A549 (cell line): ENCODE measurements around the gene APAF1. TPM values are rescaled to one million over a fixed set of nuclear protein-coding genes. Genes with fewer than 3 reads are reported as not detected.
A peak's percentile ranks its signal among the peaks of the same experiment; 100 is the strongest.
"Not testable (repeated sequence)": the region's sequence is repeated elsewhere in the genome, so short reads cannot be mapped to it uniquely, and the experiment has no call there.

Experiments
- ATAC-seq, 2 experiments: fragments of 200-7000 bp in 1 of 2; fragments of >200 bp in 1 of 2; cut with Nextera tagmentation in 1 of 2; cut with Tn5 transposase in 1 of 2; 3 replicates each; pipeline versions ENCODE4 v1.8.0 to v1.9.1; 2018 to 2020; ENCODE audit warnings: mild to moderate bottlenecking in 1 of 2, moderate library complexity in 1 of 2
- CTCF ChIA-PET: fragments of 300-600 bp; sonication (Branson Sonifier 250); formaldehyde crosslinking; extraction: SDS; loops from one replicate; lab custom pipeline; 2021; ENCODE audit warnings: antibody characterized with exemption, inconsistent platforms; lab: Yijun Ruan, JAX
- POLR2A ChIA-PET: fragments of 350-600 bp; formaldehyde crosslinking; extraction: SDS; loops from one replicate; lab custom pipeline; 2021; ENCODE audit warnings: antibody characterized with exemption, inconsistent platforms; lab: Yijun Ruan, JAX
- DNase-seq, 2 experiments: peaks; one replicate each; pipeline versions ENCODE4 v3.0.0 to v3.0.0-alpha.2; 2011 to 2016; ENCODE audit warnings: low read depth in 1 of 2, low spot score in 1 of 2
- FAIRE-seq: peaks from 2 replicates; lab custom pipeline; 2011; peaks lifted over from hg19 to GRCh38; lab: Jason Lieb, UNC
- H3K27ac ChIP-seq, 2 experiments: fragments of >200 bp; sonication (Bioruptor Twin); formaldehyde crosslinking; 3 replicates each; pipeline ENCODE4 v1.5.1; 2016 to 2017
- H3K4me1 ChIP-seq: fragments of >200 bp; sonication (Bioruptor Twin); formaldehyde crosslinking; 3 replicates; pipeline ENCODE4 v1.6.1; 2016
- H3K4me2 ChIP-seq: fragments of >200 bp; sonication (Bioruptor Twin); formaldehyde crosslinking; 3 replicates; pipeline ENCODE4 v1.6.1; 2016
- H3K4me3 ChIP-seq: fragments of >200 bp; sonication (Bioruptor Twin); formaldehyde crosslinking; 3 replicates; pipeline ENCODE4 v1.5.1; 2016
- H3K9me3 ChIP-seq: fragments of >200 bp; sonication (Bioruptor Twin); formaldehyde crosslinking; 3 replicates; pipeline ENCODE4 v1.6.1; 2016
- CEBPB ChIP-seq, 2 experiments: fragments of >200 bp in 1 of 2; sonication (Bioruptor Twin) in 1 of 2; formaldehyde crosslinking in 1 of 2; IDR thresholded peaks; 2 replicates each; pipeline ENCODE4 v1.6.1; 2012 to 2016
- CHD4 ChIP-seq: fragments of 200-600 bp; sonication (generic); IDR thresholded peaks from 2 replicates; pipeline ENCODE4 v1.6.1; 2016; ENCODE audit warnings: antibody characterized with exemption, mild to moderate bottlenecking, borderline replicate concordance
- ELK1 ChIP-seq: fragments of 150-350 bp; IDR thresholded peaks from 2 replicates; pipeline ENCODE4 v1.6.1; 2014; ENCODE audit warnings: low read depth, mild to moderate bottlenecking, low read length
- GATA3 ChIP-seq: IDR thresholded peaks from 2 replicates; pipeline ENCODE4 v1.6.1; 2012; ENCODE audit warnings: borderline replicate concordance
- HDAC2 ChIP-seq: fragments of 200-600 bp; sonication (generic); IDR thresholded peaks from 2 replicates; pipeline ENCODE4 v1.6.1; 2016
- JUN ChIP-seq, 2 experiments: fragments of >200 bp; sonication (Bioruptor Twin); formaldehyde crosslinking; IDR thresholded peaks; 2 replicates in 1 of 2; 3 replicates in 1 of 2; pipeline ENCODE4 v1.6.1; 2016 to 2017
- KDM5A ChIP-seq: fragments of 200-600 bp; sonication (generic); IDR thresholded peaks from 2 replicates; pipeline ENCODE4 v1.6.1; 2016; ENCODE audit warnings: antibody characterized with exemption, mild to moderate bottlenecking
- MAX ChIP-seq: IDR thresholded peaks from 2 replicates; pipeline ENCODE4 v1.6.1; 2012
- MAZ ChIP-seq: fragments of 150-350 bp; IDR thresholded peaks from 2 replicates; pipeline ENCODE4 v1.6.1; 2014; ENCODE audit warnings: antibody characterized with exemption, low read depth, low read length, borderline replicate concordance
- NFE2L2 ChIP-seq: fragments of 150-350 bp; conservative IDR thresholded peaks from 2 replicates; pipeline ENCODE4 v1.6.1; 2014; ENCODE audit warnings: low read length
- POLR2A ChIP-seq: IDR thresholded peaks from 2 replicates; pipeline ENCODE4 v1.6.1; 2012; ENCODE audit warnings: mild to moderate bottlenecking, low read length
- POLR2AphosphoS2 ChIP-seq: conservative IDR thresholded peaks from 2 replicates; pipeline ENCODE4 v1.6.1; 2012; ENCODE audit warnings: low read length, improper control_type of control experiment, inconsistent platforms
- RCOR1 ChIP-seq: fragments of 150-350 bp; IDR thresholded peaks from 2 replicates; pipeline ENCODE4 v1.6.1; 2014; ENCODE audit warnings: antibody characterized with exemption, low read length, low read depth
- ZFP36 ChIP-seq: fragments of 450-650 bp; IDR thresholded peaks from 2 replicates; pipeline ENCODE4 v1.6.1; 2014; ENCODE audit warnings: borderline replicate concordance; ENCODE audit not compliant: partially characterized antibody
- ZNF302 ChIP-seq: fragments of 250-450 bp; sonication (Bioruptor Pico); IDR thresholded peaks from 2 replicates; pipeline ENCODE4 v1.9.0; 2021; ENCODE audit warnings: inconsistent platforms, mild to moderate bottlenecking, moderate library complexity
- WGBS: methylation state at CpG from one replicate; pipeline ENCODE4 v1.1.6; 2017; ENCODE audit errors: missing lambda C conversion rate; 5-methylcytosine and 5-hydroxymethylcytosine counted together
- polyA minus RNA-seq: library from RNA; depleted of rRNA, polyadenylated mRNA; stranded (reverse); fragments of >200 nt; gene quantifications from 2 replicates; pipeline ENCODE4 v1.2.3, GENCODE V29; 2011; rRNA and poly(A)+ RNA removed
- polyA plus RNA-seq, 4 experiments: library from polyadenylated mRNA; depleted of rRNA in 3 of 4; stranded (reverse); fragments of >200 nt; fragmentation: RNase III in 1 of 4; extraction: RNeasy Plus Mini Kit Qiagen cat#74134 plus additional on column Dnase treatment in 1 of 4; gene quantifications; 2 replicates in 3 of 4; 3 replicates in 1 of 4; pipeline ENCODE4 v1.2.3, GENCODE V29; 2011 to 2017

Gene APAF1
- polyA plus RNA-seq (2011; rRNA removed), result 12.9 and 15.7 TPM in 2 replicates
- 3.8 and 5.2 TPM in 2 replicates for polyA plus RNA-seq (2012; cell fraction: cytosol; rRNA removed)
- polyA plus RNA-seq (2012; cell fraction: nucleus; rRNA removed), result 4.7 and 7.2 TPM in 2 replicates
- 12.4 to 13.2 TPM (median 13.0 TPM) in 3 replicates for polyA plus RNA-seq (2017; fragmentation: RNase III; extraction: RNeasy Plus Mini Kit Qiagen cat#74134 plus additional on column Dnase treatment)
- polyA minus RNA-seq, result 8.3 and 10.2 TPM in 2 replicates

- no peak for FAIRE-seq
Measured at GRCh38 chr12:98644712-98645571, at the start of gene APAF1, which contains the start of gene IKBIP. TSS of gene APAF1 (plus strand) at chr12:98645290. CDS start at chr12:98648360, 3,070 bp downstream. TSS of gene IKBIP (minus strand) at chr12:98644788. CDS start at chr12:98644701, 87 bp downstream.

GRCh38 chr12:98597313-98597712 is 47.8 kb upstream of the APAF1 start:
- H3K27ac ChIP-seq, H3K9me3 ChIP-seq, POLR2A ChIA-PET, H3K4me3 ChIP-seq, ATAC-seq, DNase-seq, H3K4me2 ChIP-seq, FAIRE-seq: not testable (repeated sequence)
- peaks cover 23% of the 10 kb centered on the region for H3K4me1 ChIP-seq
- WGBS, result 89% methylated on average over 5 of the region's 5 CpGs
- CTCF ChIA-PET, result interaction anchor here (0.9 to 2.8 kb wide), 6 partner anchors 8 to 56 kb away, joined by 3 to 15 read pairs (median 4); no protein-coding TSS in a partner anchor

More at GRCh38 chr12:98644712-98645571, at the start of gene APAF1, which contains the start of gene IKBIP:
- DNase-seq, result peak; percentile 90 to 98
- H3K27ac ChIP-seq, result peak within 1 kb of the TSS; percentile 78 to 93
- ATAC-seq, result peak; percentile 86 to 91
- ChIA-PET POLR2A (interaction anchor here (1.1 to 2.1 kb wide), 3 partner anchors 18 to 354 kb away, joined by 3 to 23 read pairs (median 3); partner anchors contain the start of gene SLC25A3), CTCF (interaction anchor here (0.6 to 1.7 kb wide), 6 partner anchors 36 to 227 kb away, joined by 3 to 5 read pairs (median 4); no protein-coding TSS in a partner anchor)
- peak within 1 kb of the TSS; percentile 99 for H3K4me3 ChIP-seq
- WGBS, result under 1% methylated on average over 34 of the region's 91 CpGs
- no peaks in the 10 kb centered on the region for H3K9me3 ChIP-seq
- TF ChIP-seq KDM5A (peak; percentile 61; the same call in 1 of the 2 replicates), HDAC2 (0 out of 2 replicates have a peak, but pooled peaks have one; percentile 61), JUN (IDR thresholded peaks at IDR 0.05) (peak in 1 of 2 experiments; percentile 50; a peak in 2 of 5 replicates), ZNF302 (no peak), MAX (peak; percentile 14; the same call in 1 of the 2 replicates), MAZ (0 out of 2 replicates have a peak, but pooled peaks have one; percentile 55), POLR2A (peak; percentile 81), GATA3 (no peak)
- peak within 1 kb of the TSS; percentile 79 for H3K4me2 ChIP-seq
- peaks cover 13% of the 10 kb centered on the region; the same call in 2 of the 3 replicates for H3K4me1 ChIP-seq

- ATAC-seq, result no peak
- DNase-seq, result no peak
- H3K4me1 ChIP-seq, result peaks cover under 1% of the 10 kb centered on the region; the same call in 1 of the 3 replicates
- no peaks in the 10 kb centered on the region for H3K9me3 ChIP-seq
- ChIA-PET CTCF (interaction anchor here (0.9 to 1.4 kb wide), 2 partner anchors 9 to 97 kb away, joined by 3 read pairs; partner anchors contain the start of gene SLC25A3), POLR2A (interaction anchor here (2.2 kb wide), 1 partner anchor 9 kb away, joined by 19 read pairs; the partner anchor contains the start of gene SLC25A3)
- 95% methylated on average over 8 of the region's 8 CpGs for WGBS
- no peak overlapping the region for H3K4me2 ChIP-seq
- no peak for FAIRE-seq
- H3K27ac ChIP-seq, result no peak overlapping the region
- no peak overlapping the region for H3K4me3 ChIP-seq
- TF ChIP-seq GATA3 (no peak), ZFP36 (no peak), ELK1 (no peak), RCOR1 (no peak), CHD4 (no peak), NFE2L2 (no peak), CEBPB (IDR thresholded peaks at IDR 0.05) (no peak), POLR2AphosphoS2 (0 out of 2 replicates have a peak, but pooled peaks have one; percentile 42)
Measured at GRCh38 chr12:98601924-98602323, 43.2 kb upstream of the APAF1 start.
